Esophagus muscularis mucosa (tissue), 4 donors: ENCODE data around the gene ZNF845. TPM values are rescaled to one million over a fixed set of nuclear protein-coding genes. Genes with fewer than 3 reads are reported as not detected.
"Not testable (repeated sequence)": the region's sequence is repeated elsewhere in the genome, so short reads cannot be mapped to it uniquely, and the experiment has no call there.

ENCODE experiments used
- DNase-seq: peaks from one replicate; pipeline ENCODE4 v3.0.0-alpha.2; 2017; ENCODE audit errors: extremely low spot score
- H3K27ac ChIP-seq, 4 donors: fragments of 200-600 bp; sonication (generic); replicated peaks in 1 of 4; 1 replicate in 3 of 4; 2 replicates in 1 of 4; pipeline ENCODE4 v1.5.1; 2016 to 2019; ENCODE audit warnings: mild to moderate bottlenecking in 1 of 4
- H3K27me3 ChIP-seq, 4 donors: fragments of 200-600 bp; sonication (generic); one replicate each; pipeline versions ENCODE4 v1.5.1 to v1.6.0; 2016 to 2019
- H3K36me3 ChIP-seq, 4 donors: fragments of 200-600 bp; sonication (generic); one replicate each; pipeline ENCODE4 v1.5.1; 2016 to 2019
- H3K4me1 ChIP-seq, 4 donors: fragments of 200-600 bp; sonication (generic); one replicate each; pipeline ENCODE4 v1.5.1; 2016 to 2019
- H3K4me3 ChIP-seq, 4 donors: fragments of 200-600 bp; sonication (generic); 1 replicate in 2 of 4; 2 replicates in 2 of 4; pipeline ENCODE4 v1.5.1; 2016 to 2019; ENCODE audit warnings: mild to moderate bottlenecking in 4 of 4, moderate library complexity in 1 of 4
- H3K9me3 ChIP-seq, 4 donors: fragments of 200-600 bp; sonication (generic); 1 replicate in 3 of 4; 2 replicates in 1 of 4; pipeline ENCODE4 v1.5.1; 2016 to 2019
- EP300 ChIP-seq: sonication (generic); formaldehyde crosslinking; IDR thresholded peaks from one replicate; pipeline ENCODE4 v1.6.1; 2017; ENCODE audit warnings: antibody characterized with exemption
- POLR2A ChIP-seq: fragments of 450-650 bp; IDR thresholded peaks from one replicate; pipeline ENCODE4 v1.6.1; 2017; ENCODE audit warnings: antibody characterized with exemption, moderate library complexity, mild to moderate bottlenecking, low read depth
- POLR2AphosphoS5 ChIP-seq, 2 donors: sonication (generic); formaldehyde crosslinking; IDR thresholded peaks; one replicate each; pipeline ENCODE4 v1.6.1; 2017; ENCODE audit warnings: antibody characterized with exemption in 2 of 2
- WGBS: methylation state at CpG from one replicate; pipeline ENCODE4 v1.1.5; 2018; 5-methylcytosine and 5-hydroxymethylcytosine counted together
- intact Hi-C: fragments of 100-400 bp; cut with DNase I; formaldehyde crosslinking; loops from one replicate; pipeline ENCODE4 v1.15.1; 2023
- total RNA-seq, 4 donors: library from RNA; depleted of rRNA; stranded (reverse); fragments of >200 nt; gene quantifications; one replicate each; pipeline versions ENCODE4 v1.1.0 to v1.2.1, GENCODE V29; 2016
- TF ChIP-seq, protein P1 (sequence below), 3 experiments: fragments of 200-600 bp in 2 of 3; fragments of 450-650 bp in 1 of 3; sonication (generic) in 2 of 3; IDR thresholded peaks; one replicate each; pipeline ENCODE4 v1.5.1; 2017 to 2019; ENCODE audit warnings: antibody characterized with exemption in 3 of 3, mild to moderate bottlenecking in 2 of 3, moderate library complexity in 1 of 3

ZNF845 gene
- total RNA-seq, 4 donors from 2014 or later: 4.4 to 6.2 (median 5.9) TPM

DNA sequence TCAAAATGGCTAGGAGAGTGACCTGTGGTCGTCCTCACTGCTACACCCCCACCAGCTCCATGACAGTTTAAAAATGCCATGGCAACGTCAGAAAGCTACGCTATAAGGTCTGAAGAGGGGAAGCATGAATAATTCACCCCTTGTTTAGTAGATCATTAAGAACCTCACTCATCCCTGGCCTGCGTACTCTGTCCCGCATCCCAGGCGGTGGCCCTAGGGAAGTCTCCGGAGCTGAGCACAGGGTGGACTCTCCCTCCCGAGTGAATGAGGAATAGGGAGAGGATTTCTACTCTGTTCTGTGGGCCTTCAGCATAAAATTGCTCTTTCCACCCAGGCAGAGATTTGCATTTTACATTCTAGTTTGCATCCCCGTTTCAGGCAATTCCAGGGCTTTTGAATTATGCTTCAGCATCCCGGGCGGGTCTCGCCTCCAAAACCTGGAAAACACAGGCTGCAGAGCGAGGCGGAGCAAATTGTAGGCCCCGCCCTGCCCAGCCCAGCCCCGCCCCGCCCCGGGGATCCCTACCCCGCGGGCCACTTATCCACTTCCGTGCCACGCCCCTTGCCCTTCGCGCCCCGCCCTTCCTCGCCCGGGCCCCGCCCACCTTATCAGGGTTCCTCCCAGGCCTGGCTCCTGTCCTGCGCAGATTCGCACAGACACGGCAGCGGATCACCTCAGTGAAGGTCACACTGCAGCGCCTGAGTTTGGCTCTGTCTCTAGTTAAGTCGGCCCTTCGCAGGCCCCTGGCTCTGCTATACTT, 24.5 kb downstream of the ZNF845 start:
- no peak for TF ChIP-seq POLR2AphosphoS5 (IDR thresholded peaks at IDR 0.05)
- TF ChIP-seq POLR2A: no peak
- TF ChIP-seq, protein P1, sequence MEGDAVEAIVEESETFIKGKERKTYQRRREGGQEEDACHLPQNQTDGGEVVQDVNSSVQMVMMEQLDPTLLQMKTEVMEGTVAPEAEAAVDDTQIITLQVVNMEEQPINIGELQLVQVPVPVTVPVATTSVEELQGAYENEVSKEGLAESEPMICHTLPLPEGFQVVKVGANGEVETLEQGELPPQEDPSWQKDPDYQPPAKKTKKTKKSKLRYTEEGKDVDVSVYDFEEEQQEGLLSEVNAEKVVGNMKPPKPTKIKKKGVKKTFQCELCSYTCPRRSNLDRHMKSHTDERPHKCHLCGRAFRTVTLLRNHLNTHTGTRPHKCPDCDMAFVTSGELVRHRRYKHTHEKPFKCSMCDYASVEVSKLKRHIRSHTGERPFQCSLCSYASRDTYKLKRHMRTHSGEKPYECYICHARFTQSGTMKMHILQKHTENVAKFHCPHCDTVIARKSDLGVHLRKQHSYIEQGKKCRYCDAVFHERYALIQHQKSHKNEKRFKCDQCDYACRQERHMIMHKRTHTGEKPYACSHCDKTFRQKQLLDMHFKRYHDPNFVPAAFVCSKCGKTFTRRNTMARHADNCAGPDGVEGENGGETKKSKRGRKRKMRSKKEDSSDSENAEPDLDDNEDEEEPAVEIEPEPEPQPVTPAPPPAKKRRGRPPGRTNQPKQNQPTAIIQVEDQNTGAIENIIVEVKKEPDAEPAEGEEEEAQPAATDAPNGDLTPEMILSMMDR (IDR thresholded peaks at IDR 0.05): no peak
- no peak for TF ChIP-seq EP300
- peaks cover 7 to 48% (median 42%) of the 10 kb centered on the region in 4 donors for H3K9me3 ChIP-seq
- peaks cover 0 to 12% (median under 1%) of the 10 kb centered on the region in 4 donors for H3K36me3 ChIP-seq
- no peak for DNase-seq
- H3K27me3 ChIP-seq: no peaks in the 10 kb centered on the region
- WGBS: 62% methylated on average over 18 of the region's 35 CpGs
- H3K4me3 ChIP-seq: no peak overlapping the region
- intact Hi-C loops: no loop called here
- H3K4me1 ChIP-seq: no peaks in the 10 kb centered on the region
- no peak overlapping the region for H3K27ac ChIP-seq

DNA sequence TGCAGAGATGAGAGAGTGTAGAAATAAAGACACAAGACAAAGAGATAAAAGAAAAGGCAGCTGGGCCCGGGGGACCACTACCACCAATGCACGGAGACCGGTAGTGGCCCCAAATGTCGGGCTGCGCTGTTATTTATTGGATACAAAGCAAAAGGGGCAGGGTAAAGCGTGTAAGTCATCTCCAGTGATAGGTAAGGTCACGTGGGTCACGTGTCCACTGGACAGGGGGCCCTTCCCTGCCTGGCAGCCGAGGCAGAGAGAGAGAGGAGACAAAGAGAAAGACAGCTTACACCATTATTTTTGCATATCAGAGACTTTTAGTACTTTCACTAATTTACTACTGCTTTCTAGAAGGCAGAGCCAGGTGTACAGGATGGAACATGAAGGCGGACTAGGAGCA, 26.5 kb downstream of the ZNF845 start:
- H3K4me3 ChIP-seq, H3K27me3 ChIP-seq, H3K27ac ChIP-seq, intact Hi-C loops, H3K36me3 ChIP-seq, DNase-seq, H3K4me1 ChIP-seq: not testable (repeated sequence)
- whole genome bisulfite sequencing: 98% methylated on average over 10 of the region's 10 CpGs
- H3K9me3 ChIP-seq: peaks cover 0 to 27% (median 22%) of the 10 kb centered on the region in 4 donors

DNA sequence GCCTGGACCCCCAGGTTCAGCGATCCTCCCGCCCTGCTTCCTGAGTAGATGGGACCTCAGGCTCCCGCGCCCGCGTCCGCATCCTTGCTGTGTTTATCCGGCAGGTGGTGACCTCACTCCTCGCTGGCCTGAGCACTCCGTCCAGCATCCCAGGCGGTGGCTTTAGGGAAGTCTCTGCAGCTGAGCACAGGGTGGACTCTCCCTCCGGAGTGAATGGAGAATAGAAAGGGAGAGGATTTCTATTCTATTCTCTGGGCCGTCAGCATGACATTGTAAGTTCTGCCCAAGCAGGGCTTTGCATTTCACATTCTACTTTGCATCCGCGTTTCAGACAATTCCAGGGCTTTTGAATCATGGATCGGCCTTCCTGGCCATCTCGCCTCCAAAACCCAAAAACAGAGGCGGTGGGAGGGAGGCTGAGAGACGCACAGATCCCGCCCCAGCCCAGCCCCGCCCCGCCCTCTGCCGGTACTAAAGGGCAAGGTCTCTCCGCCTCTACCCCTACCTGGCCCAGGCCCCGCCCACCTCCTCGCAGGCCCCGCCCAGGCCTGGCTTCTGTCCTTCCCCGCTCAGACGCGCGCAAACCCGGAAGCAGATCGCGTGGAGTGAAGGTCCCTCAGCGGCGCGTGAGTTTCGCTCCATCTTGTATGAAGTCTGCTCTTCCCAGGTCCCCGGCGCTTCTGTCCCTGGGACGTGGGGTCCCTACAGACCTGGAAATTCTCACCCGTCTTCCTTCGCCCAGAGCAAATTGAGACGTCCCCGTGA, 31.8 kb downstream of the ZNF845 start, which contains the start of gene ZNF525:
TSS of gene ZNF525 (plus strand) at position 572 of the 765 bp plus-strand sequence. CDS start 6,577 bp downstream, outside the sequence.
- DNase-seq: peak; percentile 97
- TF ChIP-seq, protein P1 (IDR thresholded peaks at IDR 0.05): peak in 2 of 3 experiments; percentile 18 to 30
- TF ChIP-seq POLR2A (no peak), POLR2AphosphoS5 (IDR thresholded peaks at IDR 0.05) (peak; percentile 84 to 86)
- intact Hi-C loops: loop anchor here (2.0 to 5.0 kb wide), 2 partner anchors 29 to 168 kb away; partner anchors contain the start of gene ZNF765
- peak within 1 kb of the TSS; percentile 59 to 80 (median 76) for H3K4me3 ChIP-seq
- 0% methylated on average over 19 of the region's 45 CpGs for WGBS
- H3K9me3 ChIP-seq: no peaks in the 10 kb centered on the region
- no peaks in the 10 kb centered on the region for H3K27me3 ChIP-seq
- peaks cover 7 to 20% (median 14%) of the 10 kb centered on the region in 4 donors for H3K4me1 ChIP-seq
- H3K36me3 ChIP-seq: no peaks in the 10 kb centered on the region
- peak within 1 kb of the TSS; percentile 77 to 84 (median 81) for H3K27ac ChIP-seq

DNA sequence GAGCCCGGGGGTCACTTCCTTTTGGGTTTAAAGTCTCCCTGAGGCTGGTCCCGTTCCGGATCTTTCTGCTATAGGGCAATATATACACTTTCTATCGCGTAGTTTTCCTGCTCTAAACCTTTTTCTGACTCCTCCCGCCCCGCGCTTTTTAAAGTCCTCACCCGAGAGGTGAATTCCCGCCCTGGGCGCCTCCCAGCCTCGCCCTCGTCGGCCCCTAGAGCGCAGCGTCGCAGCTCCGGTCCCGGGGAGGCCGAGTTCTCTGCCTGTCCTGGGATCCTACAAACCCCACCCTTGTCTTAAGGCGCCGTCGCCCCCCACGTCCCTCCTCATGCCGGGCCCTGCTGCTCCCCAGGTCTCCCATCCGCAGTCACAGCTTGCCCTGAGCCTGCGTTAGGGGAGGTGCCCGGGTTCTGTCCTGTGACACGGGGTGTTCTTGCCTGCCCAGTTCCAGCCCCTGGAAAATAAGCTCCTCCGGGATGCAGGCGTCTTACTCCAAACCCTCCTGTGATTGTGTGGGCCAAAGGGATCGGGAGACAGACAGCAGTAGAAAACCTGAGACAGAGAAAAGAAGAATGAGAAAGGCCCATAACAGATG, 32.4 kb downstream of the ZNF845 start:
- DNase-seq: no peak
- no peak for TF ChIP-seq EP300
- no peak for TF ChIP-seq POLR2AphosphoS5 (IDR thresholded peaks at IDR 0.05)
- TF ChIP-seq POLR2A: no peak
- TF ChIP-seq, protein P1 (IDR thresholded peaks at IDR 0.05): no peak
- peak overlapping the region; percentile 77 to 84 (median 81) for H3K27ac ChIP-seq

DNA sequence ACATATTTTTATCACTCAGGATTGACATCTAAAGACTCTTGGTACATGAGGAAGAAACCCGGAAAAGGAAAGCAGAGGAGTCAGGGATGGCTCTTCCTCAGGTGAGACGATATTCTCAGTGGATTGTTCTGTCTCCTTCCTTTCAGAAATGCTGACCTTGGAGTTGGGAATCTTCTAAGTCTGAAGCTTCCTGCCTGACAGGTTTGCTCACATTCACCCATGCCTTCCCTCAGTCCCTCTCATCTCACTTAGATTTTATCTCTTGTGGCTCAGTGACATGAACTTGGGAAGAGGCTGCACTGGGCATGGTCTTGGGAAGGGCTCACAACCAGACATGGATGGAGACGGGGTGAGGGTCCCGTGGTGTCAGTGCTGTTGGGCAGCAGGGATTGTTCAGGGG, 38.6 kb downstream of the ZNF845 start:
- Histone ChIP-seq H3K4me3 (no peak overlapping the region), H3K27me3 (no peaks in the 10 kb centered on the region), H3K9me3 (no peaks in the 10 kb centered on the region), H3K27ac (no peak overlapping the region), H3K36me3 (peaks cover 12 to 52% (median 29%) of the 10 kb centered on the region in 4 donors), H3K4me1 (no peaks in the 10 kb centered on the region)
- no peak for DNase-seq
- intact Hi-C loops: no loop called here
- TF ChIP-seq, protein P1 (IDR thresholded peaks at IDR 0.05): no peak
- TF ChIP-seq EP300 (no peak), POLR2A (no peak), POLR2AphosphoS5 (IDR thresholded peaks at IDR 0.05) (no peak)
- 95% methylated on average over 4 of the region's 4 CpGs for WGBS

More for the DNA sequence above, 32.4 kb downstream of the ZNF845 start:
- Histone ChIP-seq H3K36me3 (no peaks in the 10 kb centered on the region), H3K27me3 (no peaks in the 10 kb centered on the region), H3K4me1 (peaks cover 7 to 20% (median 14%) of the 10 kb centered on the region in 4 donors), H3K9me3 (no peaks in the 10 kb centered on the region), H3K4me3 (peak overlapping the region; percentile 59 to 80 (median 76))
- 3% methylated on average over 17 of the region's 32 CpGs for WGBS
- intact Hi-C loops: loop anchor here (2.0 to 5.0 kb wide), 2 partner anchors 29 to 169 kb away; partner anchors contain the start of gene ZNF765
